Breast epithelium (tissue), 3 donors: ENCODE results near the gene AGRP.

Experiments
- POLR2A ChIP-seq: fragments of 450-650 bp; IDR thresholded peaks from one replicate; pipeline ENCODE4 v1.6.1; 2016; ENCODE audit warnings: antibody characterized with exemption, mild to moderate bottlenecking, moderate library complexity
- TF ChIP-seq, protein P1 (sequence below), 3 donors: fragments of 450-650 bp; IDR thresholded peaks; one replicate each; pipeline ENCODE4 v1.5.1; 2016 to 2017; ENCODE audit warnings: antibody characterized with exemption in 3 of 3, mild to moderate bottlenecking in 3 of 3, moderate library complexity in 3 of 3

DNA sequence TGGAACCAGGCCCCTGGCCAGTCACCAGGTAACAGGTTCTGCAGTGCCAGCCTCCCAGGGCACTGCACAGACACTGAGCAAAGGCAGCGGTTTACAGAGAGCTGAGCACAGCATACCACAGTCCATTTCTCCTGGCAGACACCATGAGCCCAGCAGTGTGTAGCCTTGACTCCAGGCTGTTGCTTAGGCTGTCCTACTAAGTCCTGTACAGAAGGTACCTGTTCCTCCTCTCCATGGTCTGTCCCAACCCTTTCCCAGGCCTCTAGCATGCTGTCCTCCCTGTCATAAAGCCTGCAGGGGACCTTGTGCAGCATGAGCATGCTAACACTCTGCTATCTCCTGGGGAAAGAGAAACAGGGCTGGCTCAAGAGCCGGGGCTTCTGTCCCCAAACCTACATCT is 22.4 kb downstream of the AGRP start:
- TF ChIP-seq POLR2A = no peak
- TF ChIP-seq, protein P1, sequence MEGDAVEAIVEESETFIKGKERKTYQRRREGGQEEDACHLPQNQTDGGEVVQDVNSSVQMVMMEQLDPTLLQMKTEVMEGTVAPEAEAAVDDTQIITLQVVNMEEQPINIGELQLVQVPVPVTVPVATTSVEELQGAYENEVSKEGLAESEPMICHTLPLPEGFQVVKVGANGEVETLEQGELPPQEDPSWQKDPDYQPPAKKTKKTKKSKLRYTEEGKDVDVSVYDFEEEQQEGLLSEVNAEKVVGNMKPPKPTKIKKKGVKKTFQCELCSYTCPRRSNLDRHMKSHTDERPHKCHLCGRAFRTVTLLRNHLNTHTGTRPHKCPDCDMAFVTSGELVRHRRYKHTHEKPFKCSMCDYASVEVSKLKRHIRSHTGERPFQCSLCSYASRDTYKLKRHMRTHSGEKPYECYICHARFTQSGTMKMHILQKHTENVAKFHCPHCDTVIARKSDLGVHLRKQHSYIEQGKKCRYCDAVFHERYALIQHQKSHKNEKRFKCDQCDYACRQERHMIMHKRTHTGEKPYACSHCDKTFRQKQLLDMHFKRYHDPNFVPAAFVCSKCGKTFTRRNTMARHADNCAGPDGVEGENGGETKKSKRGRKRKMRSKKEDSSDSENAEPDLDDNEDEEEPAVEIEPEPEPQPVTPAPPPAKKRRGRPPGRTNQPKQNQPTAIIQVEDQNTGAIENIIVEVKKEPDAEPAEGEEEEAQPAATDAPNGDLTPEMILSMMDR (IDR thresholded peaks at IDR 0.05) = no peak
